NCI-H510A treated with DMSO at 0.1 percent for 48 hours (cell line): ENCODE measurements around the gene RDM1.
"Not testable (repeated sequence)": the region's sequence is repeated elsewhere in the genome, so short reads cannot be mapped to it uniquely, and the experiment has no call there.

Experiments used
- DNase-seq: peaks from one replicate; lab custom pipeline; 2025; lab: John Stamatoyannopoulos, UW

RDM1 gene

GRCh38 chr17:35898283-35899070 is 32.1 kb downstream of the RDM1 start:
- DNase-seq = no peak

GRCh38 chr17:35897772-35898171 is 32.8 kb downstream of the RDM1 start:
- DNase-seq = not testable (repeated sequence)

- DNase-seq = no peak
Measured at GRCh38 chr17:35895636-35896587, 34.7 kb downstream of the RDM1 start.

GRCh38 chr17:35894206-35894605 is 36.4 kb downstream of the RDM1 start:
- no peak for DNase-seq

- no peak for DNase-seq
Measured at GRCh38 chr17:35893751-35894150, 36.8 kb downstream of the RDM1 start.

- no peak for DNase-seq
Measured at GRCh38 chr17:35892091-35893035, 38.2 kb downstream of the RDM1 start.

- DNase-seq = no peak
Measured at GRCh38 chr17:35891269-35891668, 39.3 kb downstream of the RDM1 start.

GRCh38 chr17:35890774-35891155 is 39.8 kb downstream of the RDM1 start:
- DNase-seq = peak; percentile 58

- DNase-seq = no peak
Measured at GRCh38 chr17:35889818-35890773, 40.5 kb downstream of the RDM1 start.

- DNase-seq = no peak
Measured at GRCh38 chr17:35889241-35889640, 41.3 kb downstream of the RDM1 start.

- no peak for DNase-seq
Measured at GRCh38 chr17:35879773-35880654, 50.6 kb downstream of the RDM1 start, which contains the start of gene CCL5. TSS of gene CCL5 (minus strand) at chr17:35880360.

- DNase-seq = no peak
Measured at GRCh38 chr17:35878361-35878760, 52.2 kb downstream of the RDM1 start.

GRCh38 chr17:35877345-35878029 is 53.1 kb downstream of the RDM1 start:
- DNase-seq = no peak

GRCh38 chr17:35876534-35876933 is 54.0 kb downstream of the RDM1 start:
- DNase-seq = no peak

GRCh38 chr17:35875800-35876139 is 54.8 kb downstream of the RDM1 start:
- DNase-seq = no peak

GRCh38 chr17:35875072-35875799 is 55.3 kb downstream of the RDM1 start:
- DNase-seq = no peak

GRCh38 chr17:35872196-35872980 is 58.2 kb downstream of the RDM1 start:
- DNase-seq = no peak
